ENCODE data around the gene MED15. TPM values are rescaled to one million over a fixed set of nuclear protein-coding genes. Genes with fewer than 3 reads are reported as not detected.

The MED15 gene
- total RNA-seq, 1 experiment from 2014 or later: 19.5 TPM

- DNase-seq (ENCODE audit: low read depth): no peak
Observed at GRCh38 chr22:20510811-20511577, 3.6 kb downstream of the MED15 start.

- no peak for DNase-seq (ENCODE audit: low read depth)
Observed at GRCh38 chr22:20511578-20512229, 4.3 kb downstream of the MED15 start.

GRCh38 chr22:20514658-20515406 is 7.4 kb downstream of the MED15 start:
- DNase-seq (ENCODE audit: low read depth): peak; percentile 88

GRCh38 chr22:20516399-20516798 is 9.0 kb downstream of the MED15 start:
- no peak for DNase-seq (ENCODE audit: low read depth)

- DNase-seq (ENCODE audit: low read depth): no peak
Observed at GRCh38 chr22:20517422-20517821, 10.0 kb downstream of the MED15 start.

- no peak for DNase-seq (ENCODE audit: low read depth)
Observed at GRCh38 chr22:20517841-20518592, 10.6 kb downstream of the MED15 start.

GRCh38 chr22:20519558-20519957 is 12.1 kb downstream of the MED15 start:
- DNase-seq (ENCODE audit: low read depth): no peak

- peak; percentile 76 for DNase-seq (ENCODE audit: low read depth)
Observed at GRCh38 chr22:20520093-20520511, 12.7 kb downstream of the MED15 start.

GRCh38 chr22:20522134-20523004 is 15.0 kb downstream of the MED15 start:
- no peak for DNase-seq (ENCODE audit: low read depth)

- peak; percentile 84 for DNase-seq (ENCODE audit: low read depth)
Observed at GRCh38 chr22:20523086-20523983, 15.9 kb downstream of the MED15 start.

GRCh38 chr22:20524004-20524481 is 16.6 kb downstream of the MED15 start:
- peak; percentile 83 for DNase-seq (ENCODE audit: low read depth)

- DNase-seq (ENCODE audit: low read depth): no peak
Observed at GRCh38 chr22:20525048-20525447, 17.6 kb downstream of the MED15 start.

GRCh38 chr22:20526305-20526627 is 18.9 kb downstream of the MED15 start:
- no peak for DNase-seq (ENCODE audit: low read depth)

GRCh38 chr22:20526628-20527355 is 19.4 kb downstream of the MED15 start:
- DNase-seq (ENCODE audit: low read depth): peak; percentile 88

- no peak for DNase-seq (ENCODE audit: low read depth)
Observed at GRCh38 chr22:20528405-20528978, 21.1 kb downstream of the MED15 start.

GRCh38 chr22:20530368-20531153 is 23.2 kb downstream of the MED15 start:
- DNase-seq (ENCODE audit: low read depth): peak; percentile 87

GRCh38 chr22:20531154-20531403 is 23.7 kb downstream of the MED15 start:
- DNase-seq (ENCODE audit: low read depth): no peak
